ENCODE measurements around the gene GSS. TPM values are rescaled to one million over a fixed set of nuclear protein-coding genes. Genes with fewer than 3 reads are reported as not detected.
A peak's percentile ranks its signal among the peaks of the same experiment; 100 is the strongest.

GSS gene
- total and polyA plus RNA-seq, 7 donors = 14.5 to 36.6 (median 24.5) TPM

DNA sequence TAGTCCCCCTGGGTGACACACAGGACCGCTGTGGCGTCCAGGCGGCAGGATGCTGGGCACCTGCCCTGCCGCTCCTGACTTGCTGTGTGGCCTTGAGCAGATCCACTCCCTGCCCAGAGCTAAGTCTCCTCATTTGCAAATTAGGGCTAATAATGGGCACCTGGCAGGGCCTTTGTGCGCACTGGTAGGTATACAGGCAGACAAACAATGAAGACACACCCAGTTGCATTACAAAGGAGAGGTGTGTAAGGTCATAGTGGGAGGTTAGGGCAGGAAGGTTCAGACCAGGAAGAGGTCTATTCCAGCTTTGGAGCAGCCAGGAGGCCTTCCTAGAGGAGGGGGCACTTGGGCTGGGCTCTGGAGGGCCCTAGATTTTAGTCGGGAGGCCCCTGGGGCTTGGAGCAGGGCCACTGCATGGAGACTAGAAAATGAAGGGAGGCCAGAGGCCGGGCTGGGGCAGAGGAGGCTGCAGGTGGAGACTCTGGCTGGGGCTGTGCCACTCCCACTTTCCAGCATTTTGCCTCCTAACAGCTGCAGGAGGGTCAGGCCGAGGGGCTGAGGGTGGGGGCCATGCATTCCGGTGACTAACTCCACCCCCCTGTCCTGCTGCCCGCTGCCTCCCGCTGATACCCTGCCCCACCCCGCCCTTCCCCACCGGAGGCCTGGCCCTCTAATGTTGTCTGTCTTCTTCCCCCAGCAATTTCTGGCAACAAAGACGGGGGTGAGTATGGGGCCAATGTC is 28.6 kb upstream of the GSS start:
- intact Hi-C loops (cut with DNase I) = no loop called here
- ATAC-seq (no peak), DNase-seq (peak in 1 of 2 donors; percentile 52)
- 26 to 38% (median 30%) methylated on average over 13 to 14 of the region's 14 CpGs for WGBS, 3 donors
- H3K4me3 ChIP-seq = no peak overlapping the region
- no peaks in the 10 kb centered on the region for H3K27me3 ChIP-seq (ENCODE audit: insufficient read depth in 3 of 3, low read length in 2 of 3)
- H3K9me3 ChIP-seq = no peaks in the 10 kb centered on the region
- no peak for TF ChIP-seq CTCF (IDR thresholded peaks at IDR 0.05)
- peaks cover 23% of the 10 kb centered on the region for H3K4me1 ChIP-seq
- no peaks in the 10 kb centered on the region for H3K36me3 ChIP-seq (ENCODE audit: insufficient read depth in 1 of 2, low read depth in 1 of 2)
- peak overlapping the region; percentile 71 for H3K27ac ChIP-seq

DNA sequence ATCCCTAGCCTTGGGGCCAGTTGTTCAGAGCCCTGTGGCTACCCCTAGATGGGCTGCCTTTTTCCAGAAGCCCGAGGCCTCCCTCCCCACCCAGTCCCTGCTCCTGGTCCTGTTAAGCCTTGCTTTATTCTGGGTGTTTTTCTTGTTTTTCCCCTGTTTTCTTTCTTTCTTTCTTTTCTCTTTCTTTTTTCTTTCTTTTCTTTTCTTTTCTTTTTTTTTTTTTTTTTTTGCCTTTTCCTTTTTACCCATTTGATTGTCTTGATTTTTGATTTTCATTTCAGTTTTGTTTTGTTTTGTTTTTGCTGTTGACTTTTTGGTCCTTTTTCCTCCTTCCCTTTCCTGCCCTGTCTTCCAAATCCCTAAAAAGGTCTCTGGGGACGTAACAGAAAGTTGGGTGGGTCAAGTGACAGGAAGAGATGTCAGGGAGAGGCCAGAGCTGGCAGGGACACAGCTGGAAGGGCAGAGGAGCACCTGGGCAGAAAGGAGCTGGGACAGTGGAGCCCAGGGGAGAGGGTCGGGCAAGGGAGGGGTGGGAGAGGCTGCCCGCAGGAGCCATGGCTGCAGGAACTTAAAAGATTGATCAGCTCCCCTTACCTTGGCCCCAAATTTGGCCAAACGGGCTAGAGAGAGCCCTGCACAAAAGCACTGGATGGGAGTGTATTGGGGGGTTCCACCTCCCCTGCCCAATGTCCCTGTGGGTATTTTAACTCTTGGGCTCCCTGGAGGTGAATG is 27.6 kb upstream of the GSS start:
- H3K27me3 ChIP-seq (ENCODE audit: insufficient read depth in 3 of 3, low read length in 2 of 3) = no peaks in the 10 kb centered on the region
- 27 to 34% (median 31%) methylated on average over 5 of the region's 5 CpGs for WGBS, 3 donors
- H3K27ac ChIP-seq = peak overlapping the region; percentile 71
- DNase-seq = peak in 1 of 2 donors; percentile 53
- no peaks in the 10 kb centered on the region for H3K9me3 ChIP-seq
- H3K36me3 ChIP-seq (ENCODE audit: insufficient read depth in 1 of 2, low read depth in 1 of 2) = no peaks in the 10 kb centered on the region
- TF ChIP-seq CTCF (IDR thresholded peaks at IDR 0.05) = no peak
- H3K4me1 ChIP-seq = peaks cover 30% of the 10 kb centered on the region
- intact Hi-C loops (cut with DNase I) = no loop called here
- ATAC-seq = no peak
- H3K4me3 ChIP-seq = no peak overlapping the region

GRCh38 chr20:34982270-34983088 is 26.9 kb upstream of the GSS start:
- no peak for TF ChIP-seq CTCF (IDR thresholded peaks at IDR 0.05)
- H3K4me3 ChIP-seq = no peak overlapping the region
- H3K4me1 ChIP-seq = peaks cover 30% of the 10 kb centered on the region
- 66 to 75% (median 70%) methylated on average over 21 of the region's 21 CpGs for WGBS, 3 donors
- peak overlapping the region; percentile 71 for H3K27ac ChIP-seq
- H3K9me3 ChIP-seq = no peaks in the 10 kb centered on the region
- intact Hi-C loops (cut with DNase I) = no loop called here
- DNase-seq (peak in 1 of 2 donors; percentile 48), ATAC-seq (no peak)
- H3K36me3 ChIP-seq (ENCODE audit: insufficient read depth in 1 of 2, low read depth in 1 of 2) = no peaks in the 10 kb centered on the region
- H3K27me3 ChIP-seq (ENCODE audit: insufficient read depth in 3 of 3, low read length in 2 of 3) = no peaks in the 10 kb centered on the region

- peaks cover 30% of the 10 kb centered on the region for H3K4me1 ChIP-seq
Observed at GRCh38 chr20:34980543-34981233, 25.1 kb upstream of the GSS start.

More at GRCh38 chr20:34980543-34981233, 25.1 kb upstream of the GSS start:
- no peaks in the 10 kb centered on the region for H3K9me3 ChIP-seq
- 68 to 70% (median 69%) methylated on average over 22 of the region's 22 CpGs for WGBS, 3 donors
- no peak overlapping the region for H3K4me3 ChIP-seq
- TF ChIP-seq CTCF (IDR thresholded peaks at IDR 0.05) = no peak
- intact Hi-C loops (cut with DNase I) = no loop called here
- no peaks in the 10 kb centered on the region for H3K27me3 ChIP-seq (ENCODE audit: insufficient read depth in 3 of 3, low read length in 2 of 3)
- peak overlapping the region; percentile 71 for H3K27ac ChIP-seq
- DNase-seq (peak in 1 of 2 donors; percentile 73), ATAC-seq (peak; percentile 18 to 54 (median 44))
- no peaks in the 10 kb centered on the region for H3K36me3 ChIP-seq (ENCODE audit: insufficient read depth in 1 of 2, low read depth in 1 of 2)
